Measurements from ENCODE around the gene MRPL38. TPM values are rescaled to one million over a fixed set of nuclear protein-coding genes. Genes with fewer than 3 reads are reported as not detected.

Gene MRPL38
- total and polyA plus RNA-seq, 2 donors (not counting 1 experiment from before 2014, with no cell fraction given), result 126 to 127 TPM

DNA sequence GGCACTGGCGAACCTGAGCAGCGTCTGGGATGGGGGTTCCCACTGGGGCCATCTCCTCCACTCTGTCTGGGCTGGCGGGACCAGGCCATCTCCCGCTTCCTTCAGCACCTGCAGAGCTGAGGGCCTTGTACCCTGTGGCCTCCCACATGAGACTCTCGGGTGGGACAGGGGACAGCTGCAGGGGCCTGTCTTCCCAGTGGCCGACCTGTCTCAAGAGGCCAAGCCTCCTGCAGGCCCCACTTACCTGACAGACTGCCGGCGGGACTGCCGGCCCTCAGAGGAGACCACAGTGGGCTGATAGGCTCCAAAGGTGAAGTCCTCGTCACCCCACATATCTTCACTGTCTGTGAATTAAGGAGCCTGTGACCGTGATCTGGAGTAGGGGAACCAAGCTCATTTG, 20.4 kb upstream of the MRPL38 start:
- CTCF ChIA-PET, result interaction anchor here (0.8 to 1.0 kb wide), 2 partner anchors 78 to 89 kb away, joined by 3 read pairs; no protein-coding TSS in a partner anchor
- no peak overlapping the region for H3K4me3 Mint-ChIP-seq
- H3K27ac Mint-ChIP-seq, result no peak overlapping the region
- POLR2A ChIA-PET, result no interaction called here
- H3K36me3 ChIP-seq (replicated peaks in 1 of 2; ENCODE audit: control extremely low read depth in 1 of 2, control insufficient read depth in 1 of 2, extremely low read depth in 1 of 2, insufficient read depth in 2 of 2, low read length in 1 of 2), result no peaks in the 10 kb centered on the region
- H2AFZ ChIP-seq (ENCODE audit: insufficient read depth, low read depth, low read length, poor library complexity, severe bottlenecking), result no peak overlapping the region
- H3K9ac ChIP-seq (ENCODE audit: low read length), result no peak overlapping the region
- H4K20me1 ChIP-seq (ENCODE audit: control insufficient read depth, insufficient read depth, low read length, poor library complexity, severe bottlenecking), result no peaks in the 10 kb centered on the region
- intact Hi-C loops (cut with micrococcal nuclease), result no loop called here
- no peaks in the 10 kb centered on the region for H3K4me1 ChIP-seq (ENCODE audit: control insufficient read depth in 2 of 2, insufficient read depth in 2 of 2, low read length in 2 of 2)
- DNase-seq (no peak), ATAC-seq (ENCODE audit: low read depth) (no peak)
- H3K79me2 ChIP-seq (ENCODE audit: control insufficient read depth, insufficient read depth, low read length), result no peaks in the 10 kb centered on the region
- H3K4me3 ChIP-seq (ENCODE audit: control extremely low read depth in 1 of 5, extremely low read depth in 1 of 5, insufficient read depth in 1 of 5, low read depth in 2 of 5, low read length in 4 of 5), result no peak overlapping the region
- no peak overlapping the region for H3K27ac ChIP-seq (ENCODE audit: low read length in 2 of 2)
- H3K9me3 Mint-ChIP-seq (ENCODE audit: insufficient read depth), result no peaks in the 10 kb centered on the region
- H3K4me1 Mint-ChIP-seq, result no peaks in the 10 kb centered on the region
- H3K27me3 ChIP-seq (replicated peaks in 1 of 4; ENCODE audit: control extremely low read depth in 1 of 4, control insufficient read depth in 3 of 4, insufficient read depth in 4 of 4, low read length in 3 of 4), result no peaks in the 10 kb centered on the region
- H3K27me3 Mint-ChIP-seq, result no peaks in the 10 kb centered on the region
- H3K4me2 ChIP-seq (replicated peaks; ENCODE audit: low read depth, low read length, poor library complexity, severe bottlenecking), result no peak overlapping the region
- no peaks in the 10 kb centered on the region for H3K9me3 ChIP-seq (ENCODE audit: control extremely low read depth in 1 of 3, control insufficient read depth in 2 of 3, insufficient read depth in 1 of 3, low read length in 2 of 3)
- WGBS (ENCODE audit: insufficient coverage), result 94% methylated on average over 9 of the region's 11 CpGs
- TF ChIP-seq, protein P1, sequence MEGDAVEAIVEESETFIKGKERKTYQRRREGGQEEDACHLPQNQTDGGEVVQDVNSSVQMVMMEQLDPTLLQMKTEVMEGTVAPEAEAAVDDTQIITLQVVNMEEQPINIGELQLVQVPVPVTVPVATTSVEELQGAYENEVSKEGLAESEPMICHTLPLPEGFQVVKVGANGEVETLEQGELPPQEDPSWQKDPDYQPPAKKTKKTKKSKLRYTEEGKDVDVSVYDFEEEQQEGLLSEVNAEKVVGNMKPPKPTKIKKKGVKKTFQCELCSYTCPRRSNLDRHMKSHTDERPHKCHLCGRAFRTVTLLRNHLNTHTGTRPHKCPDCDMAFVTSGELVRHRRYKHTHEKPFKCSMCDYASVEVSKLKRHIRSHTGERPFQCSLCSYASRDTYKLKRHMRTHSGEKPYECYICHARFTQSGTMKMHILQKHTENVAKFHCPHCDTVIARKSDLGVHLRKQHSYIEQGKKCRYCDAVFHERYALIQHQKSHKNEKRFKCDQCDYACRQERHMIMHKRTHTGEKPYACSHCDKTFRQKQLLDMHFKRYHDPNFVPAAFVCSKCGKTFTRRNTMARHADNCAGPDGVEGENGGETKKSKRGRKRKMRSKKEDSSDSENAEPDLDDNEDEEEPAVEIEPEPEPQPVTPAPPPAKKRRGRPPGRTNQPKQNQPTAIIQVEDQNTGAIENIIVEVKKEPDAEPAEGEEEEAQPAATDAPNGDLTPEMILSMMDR (IDR thresholded peaks at IDR 0.05), result no peak
- no peak for TF ChIP-seq EZH2 (IDR thresholded peaks at IDR 0.05; ENCODE audit: borderline replicate concordance, insufficient read depth, low read depth, low read length, poor library complexity, severe bottlenecking)

DNA sequence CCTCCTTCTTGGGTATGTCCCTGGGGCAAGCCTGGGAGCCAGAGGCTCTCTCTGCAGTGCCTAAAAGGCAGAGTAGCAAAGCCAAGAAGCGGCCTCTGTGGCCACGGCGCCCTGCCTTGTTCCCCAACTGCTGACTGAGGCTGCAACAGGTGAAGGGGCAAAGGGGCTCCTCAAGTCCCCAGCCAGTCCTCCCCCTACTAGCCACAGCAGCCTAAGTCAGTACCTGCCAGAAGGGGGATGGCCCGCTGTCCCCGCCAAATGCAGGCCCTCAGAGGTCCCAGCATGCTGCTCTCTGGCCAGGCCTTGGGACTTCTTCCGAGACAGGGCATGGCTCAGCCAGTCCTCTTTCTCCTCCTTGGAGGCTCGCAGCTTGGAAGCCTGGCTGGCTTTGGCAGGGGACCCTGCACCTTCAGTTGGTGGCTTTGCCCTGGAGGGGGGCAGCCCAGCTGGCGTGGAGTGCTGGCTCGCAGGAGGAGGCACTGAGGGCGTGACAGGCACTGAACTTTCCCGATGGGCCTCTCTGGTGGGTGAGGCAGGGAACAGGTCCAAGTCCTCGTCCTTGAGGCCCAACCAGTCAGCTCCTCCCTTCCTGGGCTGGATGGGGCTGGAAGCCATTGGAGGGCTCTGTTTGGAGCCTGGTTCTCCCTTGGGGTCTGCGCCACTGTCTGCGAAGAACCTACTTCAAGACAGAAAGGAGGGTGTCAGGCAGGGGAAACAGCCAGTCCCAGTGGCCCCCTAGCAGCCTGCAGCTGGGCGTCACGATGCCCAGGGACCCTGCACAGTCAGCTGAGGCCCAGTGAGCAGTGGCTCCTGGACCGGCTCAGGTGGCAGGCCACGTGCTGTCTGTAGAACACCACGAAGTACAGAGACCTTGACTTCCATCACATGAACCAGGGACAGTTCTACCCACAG, 18.5 kb upstream of the MRPL38 start:
- no peak overlapping the region for H3K9ac ChIP-seq (ENCODE audit: low read length)
- 94% methylated on average over 19 of the region's 19 CpGs for WGBS (ENCODE audit: insufficient coverage)
- CTCF ChIA-PET, result no interaction called here
- Mint-ChIP-seq H3K27ac (no peak overlapping the region), H3K4me3 (no peak overlapping the region), H3K9me3 (ENCODE audit: insufficient read depth) (no peaks in the 10 kb centered on the region), H3K4me1 (no peaks in the 10 kb centered on the region), H3K27me3 (no peaks in the 10 kb centered on the region)
- POLR2A ChIA-PET, result no interaction called here
- intact Hi-C loops (cut with micrococcal nuclease), result no loop called here
- no peak overlapping the region for H2AFZ ChIP-seq (ENCODE audit: insufficient read depth, low read depth, low read length, poor library complexity, severe bottlenecking)
- no peak for TF ChIP-seq EZH2 (IDR thresholded peaks at IDR 0.05; ENCODE audit: borderline replicate concordance, insufficient read depth, low read depth, low read length, poor library complexity, severe bottlenecking)
- TF ChIP-seq, protein P1 (IDR thresholded peaks at IDR 0.05), result no peak
- DNase-seq (no peak), ATAC-seq (ENCODE audit: low read depth) (no peak)
- H3K36me3 ChIP-seq (replicated peaks in 1 of 2; ENCODE audit: control extremely low read depth in 1 of 2, control insufficient read depth in 1 of 2, extremely low read depth in 1 of 2, insufficient read depth in 2 of 2, low read length in 1 of 2), result peaks cover 0 to 4% of the 10 kb centered on the region in 2 experiments
- no peaks in the 10 kb centered on the region for H3K79me2 ChIP-seq (ENCODE audit: control insufficient read depth, insufficient read depth, low read length)
- H4K20me1 ChIP-seq (ENCODE audit: control insufficient read depth, insufficient read depth, low read length, poor library complexity, severe bottlenecking), result no peaks in the 10 kb centered on the region
- H3K9me3 ChIP-seq (ENCODE audit: control extremely low read depth in 1 of 3, control insufficient read depth in 2 of 3, insufficient read depth in 1 of 3, low read length in 2 of 3), result no peaks in the 10 kb centered on the region
- H3K4me2 ChIP-seq (replicated peaks; ENCODE audit: low read depth, low read length, poor library complexity, severe bottlenecking), result no peak overlapping the region
- H3K4me1 ChIP-seq (ENCODE audit: control insufficient read depth in 2 of 2, insufficient read depth in 2 of 2, low read length in 2 of 2), result no peaks in the 10 kb centered on the region
- no peak overlapping the region for H3K27ac ChIP-seq (ENCODE audit: low read length in 2 of 2)
- no peak overlapping the region for H3K4me3 ChIP-seq (ENCODE audit: control extremely low read depth in 1 of 5, extremely low read depth in 1 of 5, insufficient read depth in 1 of 5, low read depth in 2 of 5, low read length in 4 of 5)
- no peaks in the 10 kb centered on the region for H3K27me3 ChIP-seq (replicated peaks in 1 of 4; ENCODE audit: control extremely low read depth in 1 of 4, control insufficient read depth in 3 of 4, insufficient read depth in 4 of 4, low read length in 3 of 4)
